ENCODE results near the gene CYTH3. TPM values are rescaled to one million over a fixed set of nuclear protein-coding genes. Genes with fewer than 3 reads are reported as not detected.

Gene CYTH3
- total RNA-seq (2022; extraction: Qiagen RNA extraction): 28.8 to 33.8 TPM (median 30.0 TPM) in 5 replicates

GRCh38 chr7:6272481-6273323 is at the start of gene CYTH3:
Gene CYTH3, minus strand, starts transcription at chr7:6272624. Its CDS starts 117 bp downstream, at chr7:6272507.

Other genes starting within 250 kb of the CYTH3 start
- 0.53 to 0.84 TPM (median 0.72 TPM) in 5 replicates for gene ANKRD61, start 241.2 kb downstream of the CYTH3 start, total RNA-seq (2022; extraction: Qiagen RNA extraction)
- 62.6 to 77.6 TPM (median 73.1 TPM) in 5 replicates for gene EIF2AK1, start 213.4 kb downstream of the CYTH3 start, total RNA-seq (2022; extraction: Qiagen RNA extraction)
- gene USP42, start 167.7 kb downstream of the CYTH3 start, total RNA-seq (2022; extraction: Qiagen RNA extraction): 6.3 to 9.2 TPM (median 8.1 TPM) in 5 replicates
- gene FAM220A, start 76.3 kb upstream of the CYTH3 start, total RNA-seq (2022; extraction: Qiagen RNA extraction): 13.8 to 17.0 TPM (median 15.6 TPM) in 5 replicates
- gene RAC1, start 101.9 kb upstream of the CYTH3 start, total RNA-seq (2022; extraction: Qiagen RNA extraction): 274 to 400 TPM (median 384 TPM) in 5 replicates
- 21.8 to 24.6 TPM (median 23.0 TPM) in 5 replicates for gene DAGLB, start 175.3 kb upstream of the CYTH3 start, total RNA-seq (2022; extraction: Qiagen RNA extraction)
- 129 to 142 TPM (median 133 TPM) in 5 replicates for gene KDELR2, start 211.5 kb upstream of the CYTH3 start, total RNA-seq (2022; extraction: Qiagen RNA extraction)

All from A549 treated with Hydrocortisone at 1 μM for 4 hours (cell line).